Choroid plexus epithelial cell (primary cell): ENCODE measurements around the gene MAML2.
A peak's percentile ranks its signal among the peaks of the same experiment; 100 is the strongest.

Experiments used
- DNase-seq: peaks from one replicate; pipeline ENCODE4 v3.0.0-alpha.2; 2010; ENCODE audit warnings: low read depth
- H3K4me3 ChIP-seq: 2 replicates; pipeline ENCODE4 v1.5.1; 2011; ENCODE audit warnings: low read depth, mild to moderate bottlenecking, control low read depth, low read length, moderate library complexity
- TF ChIP-seq, protein P1 (sequence below): conservative IDR thresholded peaks from 2 replicates; pipeline ENCODE4 v1.5.1; 2011; ENCODE audit warnings: low read depth, mild to moderate bottlenecking, control low read depth, inconsistent platforms, low read length, moderate library complexity

MAML2 gene

DNA sequence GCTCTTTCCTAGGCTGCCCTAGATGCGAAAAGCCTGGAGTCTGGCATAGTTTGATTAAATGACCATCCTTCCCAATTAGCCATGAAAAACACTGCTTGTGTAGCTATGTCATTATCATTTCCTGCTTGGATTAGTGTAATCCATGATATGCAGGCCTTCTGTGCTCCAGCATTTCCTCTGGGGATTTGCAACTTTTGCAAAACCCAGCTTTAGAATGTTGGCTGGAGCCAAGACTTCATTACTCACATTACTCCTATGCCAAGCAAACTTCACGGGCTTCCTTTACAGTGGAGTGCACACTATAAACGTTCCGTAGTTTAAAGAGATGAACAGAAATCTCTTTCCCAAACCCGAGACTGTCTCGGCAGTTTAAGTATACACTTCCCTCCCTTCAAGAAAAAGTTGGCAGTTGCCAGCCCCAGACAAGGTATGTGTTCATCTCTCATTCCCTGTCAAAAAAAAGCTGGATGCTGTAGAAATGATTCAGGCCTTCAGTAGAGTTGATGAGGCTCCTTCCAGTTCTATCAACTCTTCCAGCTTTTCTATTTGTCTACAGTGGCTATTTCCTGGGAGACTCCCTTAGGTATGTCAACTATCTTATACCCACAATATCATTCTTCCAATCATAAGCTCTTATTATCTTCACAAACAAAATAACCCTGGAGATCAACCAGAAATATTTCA is 180.0 kb downstream of the MAML2 start:
- TF ChIP-seq, protein P1, sequence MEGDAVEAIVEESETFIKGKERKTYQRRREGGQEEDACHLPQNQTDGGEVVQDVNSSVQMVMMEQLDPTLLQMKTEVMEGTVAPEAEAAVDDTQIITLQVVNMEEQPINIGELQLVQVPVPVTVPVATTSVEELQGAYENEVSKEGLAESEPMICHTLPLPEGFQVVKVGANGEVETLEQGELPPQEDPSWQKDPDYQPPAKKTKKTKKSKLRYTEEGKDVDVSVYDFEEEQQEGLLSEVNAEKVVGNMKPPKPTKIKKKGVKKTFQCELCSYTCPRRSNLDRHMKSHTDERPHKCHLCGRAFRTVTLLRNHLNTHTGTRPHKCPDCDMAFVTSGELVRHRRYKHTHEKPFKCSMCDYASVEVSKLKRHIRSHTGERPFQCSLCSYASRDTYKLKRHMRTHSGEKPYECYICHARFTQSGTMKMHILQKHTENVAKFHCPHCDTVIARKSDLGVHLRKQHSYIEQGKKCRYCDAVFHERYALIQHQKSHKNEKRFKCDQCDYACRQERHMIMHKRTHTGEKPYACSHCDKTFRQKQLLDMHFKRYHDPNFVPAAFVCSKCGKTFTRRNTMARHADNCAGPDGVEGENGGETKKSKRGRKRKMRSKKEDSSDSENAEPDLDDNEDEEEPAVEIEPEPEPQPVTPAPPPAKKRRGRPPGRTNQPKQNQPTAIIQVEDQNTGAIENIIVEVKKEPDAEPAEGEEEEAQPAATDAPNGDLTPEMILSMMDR: no peak
- no peak overlapping the region for H3K4me3 ChIP-seq
- peak; percentile 92 for DNase-seq

GRCh38 chr11:96161307-96162089 is 181.5 kb downstream of the MAML2 start:
- TF ChIP-seq, protein P1: no peak
- H3K4me3 ChIP-seq: no peak overlapping the region
- peak; percentile 63 for DNase-seq

DNA sequence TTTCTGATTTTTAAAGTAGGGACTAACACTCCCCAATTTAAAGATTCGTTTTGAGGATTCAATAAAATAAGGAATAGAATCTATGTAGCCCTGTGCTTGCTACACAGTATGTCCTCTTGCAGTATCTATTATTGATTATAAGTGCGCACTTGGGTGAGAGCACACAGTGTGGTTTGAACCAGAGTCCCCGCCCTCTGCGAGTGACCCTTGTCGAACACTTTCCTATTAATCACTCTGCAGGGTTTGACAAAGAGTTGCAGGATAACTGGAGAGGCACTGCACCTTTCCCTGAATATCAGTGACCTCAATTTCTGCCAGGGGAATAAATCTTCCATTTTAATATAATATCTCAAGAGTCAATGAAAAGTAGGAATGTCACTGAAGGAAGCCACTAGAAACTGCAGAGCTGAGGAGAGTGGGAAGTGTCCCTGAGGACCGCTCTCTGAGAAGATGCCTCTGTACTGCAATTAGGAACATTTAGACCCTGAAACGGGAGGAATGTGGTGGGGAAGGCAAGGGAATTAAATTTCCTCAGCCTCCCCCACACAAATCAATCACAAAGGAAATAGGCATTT is 182.2 kb downstream of the MAML2 start:
- no peak for DNase-seq
- no peak overlapping the region for H3K4me3 ChIP-seq
- TF ChIP-seq, protein P1: no peak

GRCh38 chr11:96159968-96160367 is 183.0 kb downstream of the MAML2 start:
- TF ChIP-seq, protein P1: no peak
- no peak overlapping the region for H3K4me3 ChIP-seq
- DNase-seq: no peak

DNA sequence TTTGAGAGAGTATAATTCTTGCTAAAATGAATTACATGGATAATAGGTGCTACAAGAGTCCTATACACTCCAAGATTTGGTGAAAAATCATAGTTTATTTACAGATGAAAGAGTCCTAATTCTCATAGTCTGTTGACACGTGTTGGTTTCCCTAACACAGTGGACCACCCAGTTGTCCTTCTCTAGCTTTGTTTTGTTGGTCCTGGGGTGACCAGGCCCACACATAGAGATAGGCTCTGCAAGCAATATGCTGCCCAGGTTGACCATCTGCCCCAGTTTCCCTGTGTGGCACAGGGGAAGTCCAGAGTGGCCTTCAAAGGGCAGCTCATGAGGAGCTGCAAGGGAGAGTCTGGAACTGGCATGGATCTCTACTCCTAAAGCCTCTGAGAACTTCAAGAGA is 184.9 kb downstream of the MAML2 start:
- DNase-seq: no peak
- TF ChIP-seq, protein P1: no peak
- no peak overlapping the region for H3K4me3 ChIP-seq

DNA sequence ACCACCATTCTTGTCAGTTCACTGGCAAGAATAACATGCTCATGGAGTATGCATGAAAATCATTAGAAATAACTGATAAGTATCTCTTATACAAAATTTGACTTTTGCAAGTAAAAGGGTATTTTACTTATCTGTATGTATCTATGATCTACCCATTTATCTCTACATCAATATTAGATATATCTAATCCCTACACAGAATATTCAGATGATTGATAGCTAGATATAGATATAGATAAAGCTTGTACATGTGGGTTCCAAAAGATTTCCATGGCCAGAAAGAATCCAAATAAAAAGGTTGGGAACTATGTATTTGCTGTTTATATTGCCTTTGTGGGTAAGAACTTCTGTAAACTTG is 185.5 kb downstream of the MAML2 start:
- H3K4me3 ChIP-seq: no peak overlapping the region
- TF ChIP-seq, protein P1: no peak
- DNase-seq: no peak
